GM12892 (cell line): ENCODE data around the gene CPT1C. TPM values are rescaled to one million over a fixed set of nuclear protein-coding genes. Genes with fewer than 3 reads are reported as not detected.

ENCODE experiments used
- DNase-seq: peaks from one replicate; pipeline ENCODE4 v3.0.0; 2011; ENCODE audit not compliant: insufficient read length
- FAIRE-seq: peaks from 2 replicates; lab custom pipeline; 2011; peaks lifted over from hg19 to GRCh38; lab: Jason Lieb, UNC
- POLR2A ChIP-seq: IDR thresholded peaks from 2 replicates; pipeline ENCODE4 v1.6.1; 2011; ENCODE audit warnings: low read depth, low read length, control low read depth
- POLR2AphosphoS5 ChIP-seq: IDR thresholded peaks from 2 replicates; pipeline ENCODE4 v1.6.1; 2011; ENCODE audit warnings: low read depth, low read length, control low read depth
- TAF1 ChIP-seq: IDR thresholded peaks from 2 replicates; pipeline ENCODE4 v1.6.1; 2011; ENCODE audit warnings: low read depth, mild to moderate bottlenecking, control low read depth, low read length, borderline replicate concordance
- polyA plus RNA-seq: library from polyadenylated mRNA; unstranded; fragments of >200 nt; gene quantifications from one replicate; pipeline ENCODE4 v1.2.1, GENCODE V29; 2012; ENCODE audit warnings: missing spikeins, inconsistent platforms; ENCODE audit not compliant: missing spikeins

The CPT1C gene
- not detected for polyA plus RNA-seq

GRCh38 chr19:49690656-49691242 is at the start of gene CPT1C:
Gene CPT1C (plus strand): TSS chr19:49691116. CDS start chr19:49692253, 1,137 bp downstream.
- FAIRE-seq (peak; percentile 27), DNase-seq (peak; percentile 52)

GRCh38 chr19:49641688-49642491 is 49.0 kb upstream of the CPT1C start, which contains the start of gene SCAF1:
Gene SCAF1 (plus strand): TSS chr19:49642209. CDS start chr19:49645027, 2,818 bp downstream.
- TF ChIP-seq POLR2AphosphoS5, result no peak
- TF ChIP-seq POLR2A, result peak; percentile 46; the same call in 1 of the 2 replicates
- TF ChIP-seq TAF1, result peak; percentile 24; the same call in 1 of the 2 replicates
- FAIRE-seq (peak; percentile 99), DNase-seq (peak; percentile 94)

More at GRCh38 chr19:49690656-49691242, at the start of gene CPT1C:
- TF ChIP-seq POLR2A (peak; percentile 36), TAF1 (no peak), POLR2AphosphoS5 (peak; percentile 40; the same call in 1 of the 2 replicates)

DNA sequence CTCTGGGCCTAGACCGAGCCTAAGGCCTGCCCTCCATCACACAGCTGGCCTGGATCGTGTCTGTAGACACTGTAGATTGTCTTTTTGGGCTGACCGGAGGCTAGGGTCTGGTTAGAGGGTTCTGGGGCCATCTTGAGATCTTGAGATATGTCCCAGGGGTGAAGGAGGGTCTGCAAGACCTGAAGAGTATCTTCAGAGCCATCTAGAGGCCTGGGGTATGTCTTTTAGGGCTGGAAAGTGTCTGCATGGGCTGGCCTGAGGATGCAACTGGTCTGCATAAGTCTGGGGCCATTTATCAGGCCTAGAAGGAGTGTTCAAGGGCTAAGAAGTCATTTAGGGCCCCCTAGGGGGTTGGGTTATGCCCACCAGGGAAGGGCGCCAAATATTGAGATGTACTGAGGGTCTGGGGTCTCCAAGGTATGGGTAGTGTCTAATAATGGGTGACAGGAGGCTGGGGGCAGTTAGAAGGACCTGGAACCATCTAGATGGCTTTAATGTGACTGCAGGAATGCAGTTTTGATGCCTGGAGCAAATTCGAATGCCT is 48.4 kb upstream of the CPT1C start:
- DNase-seq (no peak), FAIRE-seq (peak; percentile 72)
- TF ChIP-seq TAF1, result no peak
- TF ChIP-seq POLR2A, result no peak
- TF ChIP-seq POLR2AphosphoS5, result no peak

GRCh38 chr19:49643466-49643865 is 47.5 kb upstream of the CPT1C start:
- TF ChIP-seq POLR2AphosphoS5, result no peak
- TF ChIP-seq TAF1, result no peak
- TF ChIP-seq POLR2A, result no peak
- FAIRE-seq, result peak; percentile 38
- no peak for DNase-seq

GRCh38 chr19:49645592-49645991 is 45.3 kb upstream of the CPT1C start:
- no peak for TF ChIP-seq POLR2AphosphoS5
- DNase-seq (no peak), FAIRE-seq (no peak)

DNA sequence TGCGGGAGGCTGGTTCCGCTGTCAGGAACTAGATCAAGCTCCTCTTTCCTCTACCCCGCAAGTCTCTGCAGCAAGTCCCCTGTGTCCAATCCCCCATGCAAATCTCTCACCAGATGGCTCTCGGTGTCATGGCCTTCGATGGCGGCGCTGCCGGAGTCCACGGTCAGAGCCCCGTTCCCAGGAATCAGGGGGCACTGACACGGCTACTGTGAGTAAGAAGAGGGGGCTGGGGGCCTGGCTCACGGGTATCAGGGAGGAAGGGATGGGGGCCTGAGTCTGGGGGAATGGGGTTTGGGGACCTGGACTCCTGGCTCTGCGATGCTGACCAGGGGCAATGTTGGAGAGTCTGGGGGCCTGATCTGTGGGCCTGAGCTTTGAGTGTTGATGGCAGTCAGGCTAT is 44.9 kb upstream of the CPT1C start:
- FAIRE-seq, result no peak
- no peak for DNase-seq
- no peak for TF ChIP-seq TAF1
- no peak for TF ChIP-seq POLR2A

DNA sequence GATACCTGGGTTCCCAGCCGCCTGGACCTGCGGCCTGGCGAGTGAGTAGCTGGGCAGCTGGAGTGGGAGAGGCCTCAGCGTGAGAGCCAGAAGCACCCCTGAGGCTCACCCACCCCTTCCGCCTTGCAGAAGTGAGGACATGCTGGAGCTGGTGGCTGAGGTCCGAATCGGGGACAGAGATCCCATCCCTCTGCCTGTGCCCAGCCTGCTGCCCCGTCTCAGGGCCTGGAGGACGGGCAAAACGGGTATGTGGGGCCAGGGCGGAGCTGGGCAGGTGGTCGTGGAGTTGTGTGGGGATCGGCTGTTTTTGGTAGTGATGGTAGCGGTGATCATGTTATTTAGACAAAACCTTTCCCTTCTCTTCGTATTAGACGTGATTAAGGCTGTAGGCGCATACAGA is 44.3 kb upstream of the CPT1C start:
- DNase-seq, result no peak
- FAIRE-seq, result no peak
- no peak for TF ChIP-seq POLR2A
- no peak for TF ChIP-seq TAF1
- TF ChIP-seq POLR2AphosphoS5, result no peak

GRCh38 chr19:49651029-49651819 is 39.7 kb upstream of the CPT1C start:
- TF ChIP-seq TAF1 (no peak), POLR2AphosphoS5 (no peak), POLR2A (no peak)
- FAIRE-seq, result no peak
- DNase-seq, result no peak

- TF ChIP-seq POLR2A (no peak), TAF1 (no peak), POLR2AphosphoS5 (no peak)
- FAIRE-seq (no peak), DNase-seq (no peak)
Observed at GRCh38 chr19:49651820-49652550, 38.9 kb upstream of the CPT1C start.

- TF ChIP-seq POLR2A (no peak), TAF1 (no peak), POLR2AphosphoS5 (no peak)
- FAIRE-seq, result no peak
- no peak for DNase-seq
Observed at GRCh38 chr19:49652551-49653465, 38.1 kb upstream of the CPT1C start.
